NCI-H748 (cell line): ENCODE results near the gene AHNAK2.
"Not testable (repeated sequence)": the region's sequence is repeated elsewhere in the genome, so short reads cannot be mapped to it uniquely, and the experiment has no call there.

Source experiments
- DNase-seq: peaks from one replicate; lab custom pipeline; 2025; ENCODE audit not compliant: unreplicated experiment; lab: John Stamatoyannopoulos, UW

AHNAK2 gene

DNA sequence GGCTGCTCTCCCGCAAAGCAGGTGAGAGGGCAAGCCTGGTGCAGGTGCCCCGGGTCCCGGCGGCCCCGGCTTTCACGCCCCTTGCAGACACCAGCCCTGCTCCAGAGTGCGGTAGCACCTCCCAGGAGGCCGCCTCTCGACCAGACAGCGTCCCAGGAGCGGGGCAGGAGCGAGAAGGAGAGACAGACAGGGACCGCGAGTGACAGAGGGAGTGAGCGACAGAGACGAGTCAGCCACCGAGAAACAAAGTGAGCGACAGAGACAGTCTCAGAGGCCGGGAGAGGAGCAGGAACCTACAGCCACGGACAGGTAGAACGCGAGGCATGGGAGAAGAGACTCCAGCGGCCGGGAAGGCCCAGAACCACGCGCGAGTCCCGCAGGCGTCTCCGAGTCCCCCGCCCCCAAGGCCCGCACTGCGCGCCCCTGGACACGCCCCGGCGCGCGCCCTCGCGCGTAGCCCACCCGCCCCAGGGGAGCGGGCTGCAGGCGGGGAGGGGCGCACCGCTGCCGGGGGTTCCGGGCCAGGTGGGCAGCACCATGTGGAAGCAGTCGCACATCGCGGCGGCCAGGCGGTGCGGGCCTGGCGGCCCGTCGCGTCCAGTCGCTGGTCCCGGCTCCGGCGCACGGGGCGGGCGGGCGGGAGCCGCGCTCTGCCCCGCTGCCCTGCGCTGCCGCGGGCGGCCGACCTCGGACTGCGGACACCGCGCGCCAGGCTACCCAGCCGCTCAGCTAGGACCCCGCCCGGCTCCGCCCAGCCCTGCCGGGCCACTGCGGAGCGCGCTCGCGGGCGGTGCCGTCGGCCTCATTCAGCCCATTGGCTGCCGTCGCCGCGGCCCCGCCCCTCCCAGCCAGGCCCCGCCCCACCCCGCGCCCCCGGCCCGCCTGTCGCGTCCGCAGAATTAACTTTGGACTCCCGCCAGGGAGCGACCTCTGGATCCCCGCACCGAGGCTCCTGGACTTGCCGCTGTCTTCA is at the start of gene AHNAK2:
Gene AHNAK2, minus strand, starts transcription at position 694 of the 973 bp plus-strand sequence. Its CDS starts 137 bp downstream, at position 557.
- DNase-seq = peak; percentile 95

GRCh38 chr14:105027718-105028117 is 49.5 kb upstream of the AHNAK2 start:
- DNase-seq = not testable (repeated sequence)

DNA sequence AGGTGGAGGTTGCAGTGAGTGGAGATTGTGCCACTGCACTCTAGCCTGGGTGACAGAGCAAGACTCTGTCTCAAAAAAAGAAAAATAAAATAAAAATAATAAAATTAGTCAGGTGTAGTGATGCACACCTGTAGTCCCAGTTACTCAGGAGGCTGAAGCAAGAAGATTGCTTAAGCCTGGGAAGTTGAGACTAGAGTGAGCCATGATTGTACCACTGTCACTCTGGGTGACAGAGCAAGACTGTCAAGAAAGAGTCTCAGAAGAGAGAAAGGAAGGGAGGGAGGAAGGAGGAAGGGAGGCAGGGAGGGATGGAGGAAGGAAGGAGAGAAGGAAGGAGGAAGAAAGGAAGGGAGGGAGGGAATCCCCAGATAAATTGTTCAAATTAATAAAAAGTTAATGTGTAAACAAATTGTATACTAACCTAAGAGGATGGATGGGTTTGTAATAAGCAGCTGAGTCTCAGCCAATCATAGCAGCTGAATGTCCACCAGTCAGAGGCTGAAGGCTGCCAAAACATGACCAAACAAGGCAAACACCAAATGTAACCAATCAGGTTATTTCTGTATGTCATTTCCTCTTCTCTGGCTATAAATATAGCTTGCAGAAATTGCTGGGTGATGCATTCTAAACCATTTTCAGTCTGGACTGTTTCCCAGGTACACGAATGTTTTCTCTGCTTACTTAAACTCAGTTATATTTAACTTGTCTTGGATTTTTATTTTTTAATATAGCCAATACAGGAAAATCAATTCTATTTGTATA is 48.8 kb upstream of the AHNAK2 start:
- DNase-seq = peak; percentile 31

DNA sequence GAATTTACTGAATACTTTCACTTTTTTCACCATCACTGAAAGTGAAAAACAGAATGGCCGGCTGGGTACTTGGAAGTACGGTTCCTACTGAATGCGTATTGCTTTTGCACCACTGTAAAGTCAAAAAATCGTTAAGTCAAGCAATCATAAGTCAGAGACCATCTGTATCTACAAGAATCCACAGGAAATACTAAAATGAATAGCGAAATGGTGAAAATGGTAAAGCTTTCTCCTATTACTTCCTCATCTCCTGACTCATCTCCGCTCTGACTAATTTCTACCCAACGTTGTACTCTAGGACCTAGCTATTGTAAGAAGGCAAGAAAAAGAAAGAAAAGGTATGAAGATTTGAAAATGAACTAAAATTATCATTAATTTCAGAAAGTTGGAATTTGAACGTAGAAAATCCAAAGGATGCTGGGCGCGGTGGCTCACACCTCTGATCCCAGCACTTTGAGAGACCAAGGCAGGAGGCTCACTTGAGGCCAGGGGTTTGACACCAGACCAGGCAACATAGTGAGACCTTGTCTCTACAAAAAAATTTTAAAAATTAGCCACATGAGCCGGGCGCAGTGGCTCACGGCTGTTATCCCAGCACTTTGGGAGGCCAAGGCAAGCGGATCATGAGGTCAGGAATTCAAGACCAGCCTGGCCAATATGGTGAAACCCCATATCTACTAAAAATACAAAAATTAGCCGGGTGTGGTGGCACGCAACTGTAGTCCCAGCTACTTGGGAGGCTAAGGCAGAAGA is 48.0 kb upstream of the AHNAK2 start:
- DNase-seq = no peak

- no peak for DNase-seq
Observed at GRCh38 chr14:105025429-105025828, 47.3 kb upstream of the AHNAK2 start.

DNA sequence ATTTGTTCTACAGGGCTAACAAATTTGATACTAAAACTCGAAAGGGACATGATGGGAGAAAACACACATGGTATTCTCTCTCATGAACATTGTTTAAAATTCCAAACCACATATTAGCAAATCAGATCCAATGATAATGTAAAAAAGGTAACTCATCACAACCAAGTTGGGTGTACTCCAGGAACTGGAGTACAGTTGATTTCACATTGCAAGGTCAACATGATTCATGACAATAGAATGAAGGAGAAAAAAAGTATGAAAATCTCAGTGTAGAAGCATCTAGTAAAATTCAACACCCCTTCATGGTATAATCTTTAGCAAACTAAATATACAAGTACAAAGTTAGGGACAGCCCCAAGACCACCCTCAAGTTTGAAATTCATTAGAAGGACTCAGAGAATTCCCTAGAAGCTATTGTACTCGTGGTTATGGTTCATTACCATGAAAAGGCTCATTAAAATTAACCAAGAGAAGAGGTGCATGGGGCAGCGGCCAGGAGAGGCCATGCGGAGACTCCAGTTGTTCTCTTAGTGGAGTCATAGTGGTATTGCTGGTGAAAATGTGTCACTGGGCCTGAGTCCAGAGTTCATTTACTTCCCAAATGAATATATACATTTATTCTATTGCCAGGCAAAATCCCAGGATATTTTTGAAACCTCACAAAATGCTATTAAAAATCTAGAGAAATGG is 45.8 kb upstream of the AHNAK2 start:
- DNase-seq = no peak

GRCh38 chr14:105023144-105023543 is 45.0 kb upstream of the AHNAK2 start:
- no peak for DNase-seq

DNA sequence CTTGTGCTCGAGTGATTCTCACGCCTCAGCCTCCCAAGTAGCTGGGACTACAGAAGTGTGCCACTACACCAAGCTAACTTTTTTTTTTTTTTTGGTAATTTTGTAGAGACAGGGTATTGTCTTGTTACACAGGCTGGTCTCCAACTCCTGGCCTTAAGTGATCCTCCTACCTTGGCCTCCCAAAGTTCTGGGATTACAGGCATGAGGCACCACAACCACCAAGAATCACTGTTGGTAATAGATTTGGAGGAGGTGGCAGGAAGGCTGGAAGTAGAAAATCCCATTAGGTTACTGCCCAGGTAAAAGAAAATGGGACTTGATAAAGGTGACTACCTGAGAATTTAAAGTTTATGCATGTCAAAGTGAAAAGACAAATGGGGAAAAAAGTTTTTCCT is 44.1 kb upstream of the AHNAK2 start:
- DNase-seq = no peak

- peak; percentile 89 for DNase-seq
Observed at GRCh38 chr14:105021656-105022275, 43.6 kb upstream of the AHNAK2 start.

GRCh38 chr14:105020815-105021655 is 42.9 kb upstream of the AHNAK2 start, which contains the start of gene CDCA4:
TSS of gene CDCA4 (minus strand) at chr14:105021083. CDS start at chr14:105011929, 9,154 bp downstream.
- peak; percentile 100 for DNase-seq

DNA sequence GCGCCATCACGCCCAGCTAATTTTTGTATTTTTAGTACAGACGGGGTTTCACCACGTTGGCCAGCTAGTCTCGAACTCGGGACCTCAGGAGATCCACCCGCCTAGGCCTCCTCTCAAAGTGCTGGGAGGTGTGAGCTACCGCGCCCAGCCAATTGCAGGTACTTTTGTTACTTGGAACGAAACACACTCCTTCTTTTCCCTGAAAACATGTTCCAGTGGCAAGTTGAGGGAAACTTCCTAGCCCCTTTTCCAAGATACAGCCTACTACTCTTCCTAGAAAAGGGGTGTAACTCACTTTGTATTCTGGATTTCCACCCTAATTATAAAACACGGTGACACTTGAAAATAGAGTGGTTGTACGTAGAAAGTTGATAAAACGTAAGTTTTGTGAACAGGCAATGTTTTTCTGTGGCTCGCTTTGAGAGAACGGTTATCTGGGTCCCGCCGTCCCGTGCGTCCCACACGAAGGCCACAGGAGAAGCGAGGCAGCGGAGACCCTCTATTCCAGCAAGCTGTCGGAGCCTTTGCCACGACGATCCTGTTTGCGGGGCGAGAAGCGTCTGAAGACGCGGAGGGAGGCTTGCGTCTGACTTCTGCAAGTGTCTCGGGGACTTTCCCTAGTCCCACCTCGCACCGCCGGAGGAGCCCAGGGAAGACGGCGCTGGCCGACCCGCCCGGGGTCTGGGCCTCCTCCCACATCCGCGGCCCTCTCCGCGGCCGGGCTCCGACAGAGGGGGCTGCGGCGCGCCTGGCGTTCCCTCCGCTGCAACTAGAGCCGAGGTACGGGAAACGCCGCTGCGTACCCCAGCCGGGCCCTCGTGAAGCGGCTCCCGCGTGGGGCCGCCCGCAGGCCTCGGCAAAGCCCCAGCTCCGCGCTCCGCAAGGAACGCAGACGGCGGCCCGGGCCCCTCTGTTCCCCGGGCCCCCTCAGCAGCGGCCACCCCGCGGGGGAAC is 42.0 kb upstream of the AHNAK2 start:
- peak; percentile 66 for DNase-seq

- DNase-seq = no peak
Observed at GRCh38 chr14:105018414-105018813, 40.2 kb upstream of the AHNAK2 start.

GRCh38 chr14:105015905-105016304 is 37.7 kb upstream of the AHNAK2 start:
- no peak for DNase-seq

DNA sequence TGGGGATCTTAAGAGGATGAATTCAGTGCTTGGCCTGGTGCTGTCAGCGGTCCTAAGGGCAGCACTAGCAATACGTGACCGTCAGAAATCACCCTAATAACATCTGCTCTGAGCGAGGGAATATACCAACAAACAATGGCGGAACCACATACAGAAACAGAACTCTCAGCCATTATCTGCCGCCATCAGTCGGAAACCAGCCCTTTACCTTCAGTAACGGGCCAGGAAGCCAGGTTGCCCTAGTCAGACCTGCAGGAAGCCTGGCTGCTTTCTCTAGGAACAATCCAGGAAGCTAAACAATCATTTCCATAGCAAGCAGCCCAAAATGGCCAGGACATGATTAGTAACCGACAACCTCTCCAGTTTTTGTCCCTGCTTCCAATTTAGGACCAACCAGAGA is 37.1 kb upstream of the AHNAK2 start:
- DNase-seq = no peak

DNA sequence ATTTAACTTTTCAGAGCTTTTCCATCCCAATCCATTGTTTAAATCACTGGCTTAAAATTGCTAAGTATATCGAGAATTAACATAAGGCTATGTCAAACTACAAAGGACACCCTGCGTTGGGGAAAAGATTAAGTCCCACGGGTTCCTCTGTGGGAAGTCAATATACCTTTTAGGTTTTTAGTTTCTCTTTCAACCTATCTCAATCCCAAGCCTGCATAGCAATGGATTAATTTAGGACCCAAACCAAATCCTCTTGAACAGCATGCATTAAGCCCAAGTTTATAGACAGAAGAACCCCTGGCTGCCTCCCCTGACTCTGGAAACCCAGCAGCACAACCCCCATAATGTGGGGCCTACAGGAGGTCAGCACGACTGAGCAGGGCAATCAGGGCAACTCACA is 36.5 kb upstream of the AHNAK2 start:
- no peak for DNase-seq

DNA sequence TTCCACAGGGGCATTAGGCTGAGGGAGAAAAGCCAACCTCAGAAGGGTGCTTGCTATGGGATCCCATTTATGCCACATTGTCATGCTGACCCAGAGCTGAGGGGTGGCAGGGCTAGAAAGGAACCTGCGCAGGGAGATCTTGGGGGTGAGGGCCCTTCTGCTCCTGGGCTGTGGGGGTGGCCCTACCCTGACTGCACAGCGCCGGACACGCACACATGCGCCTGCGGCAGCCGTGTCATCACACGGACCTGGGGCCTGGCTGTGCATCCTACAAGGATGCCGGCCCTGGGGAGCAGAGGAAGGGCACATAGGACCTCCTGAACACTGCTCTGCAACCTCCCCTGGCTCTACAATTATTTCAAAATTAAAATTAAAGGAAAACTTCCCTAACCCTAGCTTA is 35.9 kb upstream of the AHNAK2 start:
- no peak for DNase-seq

GRCh38 chr14:105013150-105013785 is 35.1 kb upstream of the AHNAK2 start:
- no peak for DNase-seq
